ENCODE data around the gene SLC35B4.

DNA sequence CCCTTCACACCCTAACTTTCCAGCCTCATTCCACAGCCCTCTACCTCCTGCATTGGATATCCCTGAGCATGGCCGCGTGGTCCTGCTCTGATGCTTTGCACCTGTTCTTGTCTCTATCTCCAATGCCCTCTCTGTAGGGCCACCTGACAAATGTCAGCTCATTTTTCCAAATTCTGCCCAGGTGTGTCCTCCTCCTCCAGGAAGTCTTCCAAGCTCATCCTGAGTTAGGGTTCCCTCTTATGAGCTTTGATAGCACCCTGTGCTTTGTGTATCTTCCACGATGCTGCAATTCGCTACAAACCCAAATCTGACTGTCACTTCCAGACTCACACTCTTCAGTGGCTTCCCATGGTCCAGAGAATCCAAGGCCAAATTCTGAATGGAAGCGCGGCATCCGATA, 14.7 kb upstream of the SLC35B4 start:
- TF ChIP-seq, protein P1, sequence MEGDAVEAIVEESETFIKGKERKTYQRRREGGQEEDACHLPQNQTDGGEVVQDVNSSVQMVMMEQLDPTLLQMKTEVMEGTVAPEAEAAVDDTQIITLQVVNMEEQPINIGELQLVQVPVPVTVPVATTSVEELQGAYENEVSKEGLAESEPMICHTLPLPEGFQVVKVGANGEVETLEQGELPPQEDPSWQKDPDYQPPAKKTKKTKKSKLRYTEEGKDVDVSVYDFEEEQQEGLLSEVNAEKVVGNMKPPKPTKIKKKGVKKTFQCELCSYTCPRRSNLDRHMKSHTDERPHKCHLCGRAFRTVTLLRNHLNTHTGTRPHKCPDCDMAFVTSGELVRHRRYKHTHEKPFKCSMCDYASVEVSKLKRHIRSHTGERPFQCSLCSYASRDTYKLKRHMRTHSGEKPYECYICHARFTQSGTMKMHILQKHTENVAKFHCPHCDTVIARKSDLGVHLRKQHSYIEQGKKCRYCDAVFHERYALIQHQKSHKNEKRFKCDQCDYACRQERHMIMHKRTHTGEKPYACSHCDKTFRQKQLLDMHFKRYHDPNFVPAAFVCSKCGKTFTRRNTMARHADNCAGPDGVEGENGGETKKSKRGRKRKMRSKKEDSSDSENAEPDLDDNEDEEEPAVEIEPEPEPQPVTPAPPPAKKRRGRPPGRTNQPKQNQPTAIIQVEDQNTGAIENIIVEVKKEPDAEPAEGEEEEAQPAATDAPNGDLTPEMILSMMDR (IDR thresholded peaks at IDR 0.05): no peak
- no peak for TF ChIP-seq POLR2AphosphoS5 (IDR thresholded peaks at IDR 0.05; ENCODE audit: low read depth, low read length)
